H9 (cell line): ENCODE data around the gene FAM76A. TPM values are rescaled to one million over a fixed set of nuclear protein-coding genes. Genes with fewer than 3 reads are reported as not detected.

Experiments
- DNase-seq: peaks from one replicate; pipeline ENCODE4 v3.0.0-alpha.2; 2017
- H2AFZ ChIP-seq: one replicate; pipeline ENCODE4 v1.6.1; 2013; ENCODE audit warnings: mild to moderate bottlenecking, low read length, control low read depth, moderate library complexity
- H2AK5ac ChIP-seq: 2 replicates; pipeline ENCODE4 v1.6.1; 2013; ENCODE audit warnings: low read length, control low read depth, mixed read lengths; ENCODE audit not compliant: insufficient read length
- H2BK120ac ChIP-seq: one replicate; pipeline ENCODE4 v1.6.1; 2013; ENCODE audit warnings: low read depth, mild to moderate bottlenecking, low read length, control low read depth, inconsistent platforms; ENCODE audit not compliant: poor library complexity, severe bottlenecking
- H2BK12ac ChIP-seq: 2 replicates; pipeline ENCODE4 v1.6.1; 2013; ENCODE audit warnings: low read length, control low read depth, mixed read lengths, low read depth; ENCODE audit not compliant: insufficient read length
- H2BK15ac ChIP-seq: 2 replicates; pipeline ENCODE4 v1.6.1; 2013; ENCODE audit warnings: low read depth, low read length, control low read depth
- H2BK20ac ChIP-seq: one replicate; pipeline ENCODE4 v1.6.1; 2013; ENCODE audit warnings: low read depth, mild to moderate bottlenecking, low read length, control low read depth, inconsistent platforms; ENCODE audit not compliant: poor library complexity, severe bottlenecking
- H2BK5ac ChIP-seq: 2 replicates; pipeline ENCODE4 v1.6.1; 2013; ENCODE audit warnings: low read length, control low read depth, mixed read lengths; ENCODE audit not compliant: insufficient read length
- H3K14ac ChIP-seq: 2 replicates; pipeline ENCODE4 v1.6.1; 2013; ENCODE audit warnings: low read length, control low read depth; ENCODE audit not compliant: insufficient read depth
- H3K18ac ChIP-seq: 2 replicates; pipeline ENCODE4 v1.6.1; 2013; ENCODE audit warnings: low read depth, mild to moderate bottlenecking, mixed read lengths, low read length, control low read depth; ENCODE audit not compliant: insufficient read length
- H3K23ac ChIP-seq: 2 replicates; pipeline ENCODE4 v1.6.1; 2013; ENCODE audit warnings: low read length, control low read depth, mixed read lengths, low read depth; ENCODE audit not compliant: insufficient read length
- H3K23me2 ChIP-seq: 2 replicates; pipeline ENCODE4 v1.6.1; 2013; ENCODE audit warnings: low read depth, mild to moderate bottlenecking, mixed read lengths, low read length, control low read depth; ENCODE audit not compliant: insufficient read length, poor library complexity, severe bottlenecking
- H3K27ac ChIP-seq: 2 replicates; pipeline ENCODE4 v1.5.1; 2013; ENCODE audit warnings: low read length, control low read depth, mixed read lengths, low read depth; ENCODE audit not compliant: insufficient read length
- H3K27me3 ChIP-seq: 2 replicates; pipeline ENCODE4 v1.6.1; 2013; ENCODE audit warnings: low read length, control low read depth, inconsistent platforms; ENCODE audit not compliant: insufficient read depth
- H3K4ac ChIP-seq: 2 replicates; pipeline ENCODE4 v1.6.1; 2013; ENCODE audit warnings: low read depth, mild to moderate bottlenecking, control low read depth, inconsistent platforms, low read length, moderate library complexity
- H3K4me1 ChIP-seq: 2 replicates; pipeline ENCODE4 v1.6.1; 2013; ENCODE audit warnings: low read length, control low read depth, inconsistent platforms; ENCODE audit not compliant: insufficient read depth
- H3K4me2 ChIP-seq: 2 replicates; pipeline ENCODE4 v1.6.1; 2013; ENCODE audit warnings: low read length, control low read depth, mixed read lengths; ENCODE audit not compliant: insufficient read length, insufficient read depth
- H3K56ac ChIP-seq: 2 replicates; pipeline ENCODE4 v1.6.1; 2013; ENCODE audit warnings: low read depth, mild to moderate bottlenecking, mixed read lengths, low read length, control low read depth; ENCODE audit not compliant: insufficient read length
- H3K79me1 ChIP-seq: 2 replicates; pipeline ENCODE4 v1.6.1; 2013; ENCODE audit warnings: low read depth, mild to moderate bottlenecking, moderate library complexity, low read length, control low read depth, inconsistent platforms; ENCODE audit not compliant: insufficient read depth, poor library complexity, severe bottlenecking
- H3K79me2 ChIP-seq: 2 replicates; pipeline ENCODE4 v1.6.1; 2013; ENCODE audit warnings: low read length, control low read depth, inconsistent platforms; ENCODE audit not compliant: insufficient read depth
- H3K9ac ChIP-seq: 2 replicates; pipeline ENCODE4 v1.6.1; 2013; ENCODE audit warnings: low read length, control low read depth, mixed read lengths; ENCODE audit not compliant: insufficient read length; ENCODE audit errors: extremely low read depth
- H3K9me3 ChIP-seq: one replicate; pipeline ENCODE4 v1.6.1; 2013; ENCODE audit warnings: low read depth, low read length, inconsistent platforms; ENCODE audit not compliant: control insufficient read depth
- H3T11ph ChIP-seq: one replicate; pipeline ENCODE4 v1.6.1; 2013; ENCODE audit warnings: mild to moderate bottlenecking, low read length, control low read depth, inconsistent platforms
- H4K20me1 ChIP-seq: one replicate; pipeline ENCODE4 v1.6.1; 2013; ENCODE audit not compliant: control insufficient read depth, insufficient read length, insufficient read depth
- H4K5ac ChIP-seq: 2 replicates; pipeline ENCODE4 v1.6.1; 2013; ENCODE audit warnings: low read depth, mild to moderate bottlenecking, mixed read lengths, low read length, control low read depth; ENCODE audit not compliant: insufficient read length
- H4K8ac ChIP-seq: replicated peaks from 2 replicates; pipeline ENCODE4 v1.6.1; 2013; ENCODE audit warnings: low read length, control low read depth, mixed read lengths, low read depth; ENCODE audit not compliant: insufficient read length
- H4K91ac ChIP-seq: 2 replicates; pipeline ENCODE4 v1.6.1; 2013; ENCODE audit warnings: low read depth, mild to moderate bottlenecking, moderate library complexity, mixed read lengths, low read length, control low read depth; ENCODE audit not compliant: insufficient read length
- H3K27ac Mint-ChIP-seq, 3 experiments: 2 replicates in 2 of 3; 3 replicates in 1 of 3; pipeline ENCODE4 v1.8.0; 2020 to 2021; ENCODE audit warnings: mixed read lengths in 3 of 3, mild to moderate bottlenecking in 1 of 3, moderate library complexity in 1 of 3
- H3K27me3 Mint-ChIP-seq: 2 replicates; pipeline ENCODE4 v1.8.0; 2021; ENCODE audit warnings: low read depth, mild to moderate bottlenecking, moderate library complexity, mixed read lengths
- H3K36me3 Mint-ChIP-seq, 3 experiments: 2 replicates in 2 of 3; 3 replicates in 1 of 3; pipeline ENCODE4 v1.8.0; 2020 to 2021; ENCODE audit warnings: low read depth in 3 of 3, mixed read lengths in 3 of 3; ENCODE audit not compliant: insufficient read depth in 1 of 3
- H3K4me1 Mint-ChIP-seq, 2 experiments: 2 replicates each; pipeline ENCODE4 v1.8.0; 2020; ENCODE audit warnings: mixed read lengths in 2 of 2
- H3K4me3 Mint-ChIP-seq, 2 experiments: 2 replicates in 1 of 2; 3 replicates in 1 of 2; pipeline ENCODE4 v1.8.0; 2020 to 2021; ENCODE audit warnings: mild to moderate bottlenecking in 2 of 2, mixed read lengths in 2 of 2, moderate library complexity in 1 of 2
- H3K9me3 Mint-ChIP-seq, 2 experiments: 2 replicates in 1 of 2; 3 replicates in 1 of 2; pipeline ENCODE4 v1.8.0; 2020; ENCODE audit warnings: mild to moderate bottlenecking in 2 of 2, mixed read lengths in 2 of 2, moderate library complexity in 1 of 2
- WGBS: extraction: QIAGEN DNeasy Blood & Tissue Kit; methylation state at CpG from one replicate; pipeline ENCODE4 v1.1.7; 2013; ENCODE audit warnings: missing lambda C conversion rate, low lambda C conversion rate, mixed read lengths; ENCODE audit not compliant: insufficient read length; ENCODE audit errors: extremely low coverage; 5-methylcytosine and 5-hydroxymethylcytosine counted together
- total RNA-seq: library from RNA; stranded (reverse); gene quantifications from 2 replicates; pipeline ENCODE4 v1.2.1, GENCODE V29; 2021
- TF ChIP-seq, protein P1 (sequence below): fragments of 200-600 bp; sonication (generic); conservative IDR thresholded peaks from 3 replicates; pipeline ENCODE4 v1.8.0; 2021; ENCODE audit warnings: antibody characterized with exemption, mild to moderate bottlenecking

The FAM76A gene
- total RNA-seq, 1 experiment from 2014 or later = 10.6 TPM

DNA sequence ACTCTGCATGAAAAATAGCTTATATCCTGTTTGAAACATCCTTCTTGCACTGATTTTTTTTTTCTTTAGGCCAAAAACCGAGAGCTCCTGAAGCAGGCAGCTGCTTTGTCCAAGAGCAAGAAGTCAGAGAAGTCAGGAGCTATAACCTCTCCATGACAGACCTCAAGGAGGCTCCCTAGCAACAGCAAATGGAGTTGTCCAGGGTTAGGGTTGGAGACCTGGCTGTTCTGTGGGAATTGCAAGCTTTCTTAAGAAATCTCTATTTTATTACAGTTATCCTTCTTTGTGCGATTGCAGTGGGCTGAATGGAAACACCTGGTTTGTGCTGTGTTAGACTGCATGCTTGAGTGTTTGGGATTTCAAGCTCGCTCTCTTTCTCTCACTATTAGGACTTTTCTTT lies 34.7 kb downstream of the FAM76A start:
- no peak overlapping the region for H3K27ac ChIP-seq
- Mint-ChIP-seq H3K27ac (no peak overlapping the region), H3K36me3 (peaks cover 0 to 22% (median 15%) of the 10 kb centered on the region in 3 experiments; a peak in 5 of 7 replicates), H3K9me3 (no peaks in the 10 kb centered on the region), H3K4me1 (no peaks in the 10 kb centered on the region), H3K27me3 (no peaks in the 10 kb centered on the region), H3K4me3 (no peak overlapping the region)
- no peaks in the 10 kb centered on the region for H3K79me2 ChIP-seq
- H3K18ac ChIP-seq = no peak overlapping the region
- H3K4me2 ChIP-seq = no peak overlapping the region
- H2BK12ac ChIP-seq = no peak overlapping the region
- H4K91ac ChIP-seq = no peak overlapping the region
- no peaks in the 10 kb centered on the region for H3K79me1 ChIP-seq
- no peaks in the 10 kb centered on the region for H3K4me1 ChIP-seq
- H2AK5ac ChIP-seq = no peak overlapping the region
- no CpG with 5 or more reads among the region's 3 CpGs for WGBS
- no peak overlapping the region for H3T11ph ChIP-seq
- H3K14ac ChIP-seq = no peak overlapping the region
- no peak overlapping the region for H2BK5ac ChIP-seq
- H3K27me3 ChIP-seq = no peaks in the 10 kb centered on the region
- H2BK120ac ChIP-seq = no peak overlapping the region
- H4K5ac ChIP-seq = no peak overlapping the region
- no peak overlapping the region for H3K9ac ChIP-seq
- H3K9me3 ChIP-seq = no peaks in the 10 kb centered on the region
- no peak overlapping the region for H3K56ac ChIP-seq
- H2AFZ ChIP-seq = no peak overlapping the region
- no peak overlapping the region for H3K23ac ChIP-seq
- no peak overlapping the region for H2BK15ac ChIP-seq
- no peaks in the 10 kb centered on the region for H4K20me1 ChIP-seq
- DNase-seq = no peak
- TF ChIP-seq, protein P1, sequence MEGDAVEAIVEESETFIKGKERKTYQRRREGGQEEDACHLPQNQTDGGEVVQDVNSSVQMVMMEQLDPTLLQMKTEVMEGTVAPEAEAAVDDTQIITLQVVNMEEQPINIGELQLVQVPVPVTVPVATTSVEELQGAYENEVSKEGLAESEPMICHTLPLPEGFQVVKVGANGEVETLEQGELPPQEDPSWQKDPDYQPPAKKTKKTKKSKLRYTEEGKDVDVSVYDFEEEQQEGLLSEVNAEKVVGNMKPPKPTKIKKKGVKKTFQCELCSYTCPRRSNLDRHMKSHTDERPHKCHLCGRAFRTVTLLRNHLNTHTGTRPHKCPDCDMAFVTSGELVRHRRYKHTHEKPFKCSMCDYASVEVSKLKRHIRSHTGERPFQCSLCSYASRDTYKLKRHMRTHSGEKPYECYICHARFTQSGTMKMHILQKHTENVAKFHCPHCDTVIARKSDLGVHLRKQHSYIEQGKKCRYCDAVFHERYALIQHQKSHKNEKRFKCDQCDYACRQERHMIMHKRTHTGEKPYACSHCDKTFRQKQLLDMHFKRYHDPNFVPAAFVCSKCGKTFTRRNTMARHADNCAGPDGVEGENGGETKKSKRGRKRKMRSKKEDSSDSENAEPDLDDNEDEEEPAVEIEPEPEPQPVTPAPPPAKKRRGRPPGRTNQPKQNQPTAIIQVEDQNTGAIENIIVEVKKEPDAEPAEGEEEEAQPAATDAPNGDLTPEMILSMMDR = no peak; the same call in 2 of the 3 replicates
- H3K23me2 ChIP-seq = no peaks in the 10 kb centered on the region
- H3K4ac ChIP-seq = no peak overlapping the region
- H4K8ac ChIP-seq = no peak overlapping the region
- H2BK20ac ChIP-seq = no peak overlapping the region
